Measurements from ENCODE around the gene PEX12. TPM values are rescaled to one million over a fixed set of nuclear protein-coding genes. Genes with fewer than 3 reads are reported as not detected.

The PEX12 gene
- total RNA-seq, 2 experiments from 2014 or later, result 5.1 to 5.6 TPM

DNA sequence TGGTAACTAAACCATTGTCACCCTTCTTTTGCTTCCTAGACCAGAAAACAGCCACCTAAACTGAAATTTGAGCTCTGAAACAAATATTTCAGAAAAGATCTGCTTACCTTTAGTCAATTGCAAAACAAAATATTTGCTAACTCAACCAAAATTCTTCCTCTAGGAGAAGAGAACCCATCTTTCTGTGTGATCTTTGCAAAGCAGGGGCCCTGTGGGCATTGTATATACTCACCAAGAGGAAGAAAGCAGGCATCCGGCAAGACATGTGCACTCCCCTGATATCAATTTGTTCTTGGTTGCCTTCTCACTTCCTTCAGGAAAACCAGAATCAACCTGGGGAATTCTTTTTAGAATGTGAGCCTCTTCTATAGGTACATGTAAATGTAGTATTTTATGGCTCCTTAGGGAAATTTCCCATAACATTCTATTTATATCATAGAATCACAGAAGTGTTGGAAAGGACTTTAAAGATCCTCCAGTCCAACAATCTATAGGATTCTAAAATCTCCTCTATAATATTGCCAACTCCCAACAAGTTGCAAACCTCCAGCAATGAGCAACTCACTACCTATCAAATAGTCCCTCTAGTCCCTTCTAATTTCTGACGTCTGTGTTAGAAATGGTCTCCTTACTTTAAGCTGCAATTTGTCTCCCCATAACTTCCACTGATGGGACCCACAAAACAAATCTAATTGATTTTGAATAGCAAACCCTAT is 18.7 kb downstream of the PEX12 start:
- ChIA-PET CTCF (interaction anchor here (1.2 to 1.7 kb wide), 2 partner anchors 71 to 205 kb away, joined by 3 to 5 read pairs; no protein-coding TSS in a partner anchor), POLR2A (interaction anchor here (1.0 kb wide), 1 partner anchor 19 kb away, joined by 3 read pairs; no protein-coding TSS in a partner anchor)
- TF ChIP-seq, protein P1, sequence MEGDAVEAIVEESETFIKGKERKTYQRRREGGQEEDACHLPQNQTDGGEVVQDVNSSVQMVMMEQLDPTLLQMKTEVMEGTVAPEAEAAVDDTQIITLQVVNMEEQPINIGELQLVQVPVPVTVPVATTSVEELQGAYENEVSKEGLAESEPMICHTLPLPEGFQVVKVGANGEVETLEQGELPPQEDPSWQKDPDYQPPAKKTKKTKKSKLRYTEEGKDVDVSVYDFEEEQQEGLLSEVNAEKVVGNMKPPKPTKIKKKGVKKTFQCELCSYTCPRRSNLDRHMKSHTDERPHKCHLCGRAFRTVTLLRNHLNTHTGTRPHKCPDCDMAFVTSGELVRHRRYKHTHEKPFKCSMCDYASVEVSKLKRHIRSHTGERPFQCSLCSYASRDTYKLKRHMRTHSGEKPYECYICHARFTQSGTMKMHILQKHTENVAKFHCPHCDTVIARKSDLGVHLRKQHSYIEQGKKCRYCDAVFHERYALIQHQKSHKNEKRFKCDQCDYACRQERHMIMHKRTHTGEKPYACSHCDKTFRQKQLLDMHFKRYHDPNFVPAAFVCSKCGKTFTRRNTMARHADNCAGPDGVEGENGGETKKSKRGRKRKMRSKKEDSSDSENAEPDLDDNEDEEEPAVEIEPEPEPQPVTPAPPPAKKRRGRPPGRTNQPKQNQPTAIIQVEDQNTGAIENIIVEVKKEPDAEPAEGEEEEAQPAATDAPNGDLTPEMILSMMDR (IDR thresholded peaks at IDR 0.05), result no peak
- intact Hi-C loops (cut with micrococcal nuclease), result no loop called here
- no peaks in the 10 kb centered on the region for H3K27me3 Mint-ChIP-seq
- no peak overlapping the region for H3K4me3 Mint-ChIP-seq
- H3K4me1 Mint-ChIP-seq (ENCODE audit: low read depth), result peaks cover 4% of the 10 kb centered on the region
- no peak for ATAC-seq
- H3K27ac Mint-ChIP-seq, result no peak overlapping the region
- no peaks in the 10 kb centered on the region for H3K36me3 Mint-ChIP-seq (ENCODE audit: low read depth)
- DNase-seq, result no peak
- H3K9me3 Mint-ChIP-seq, result no peaks in the 10 kb centered on the region

GRCh38 chr17:35557353-35557752 is 21.0 kb downstream of the PEX12 start:
- no peaks in the 10 kb centered on the region for H3K9me3 Mint-ChIP-seq
- intact Hi-C loops (cut with micrococcal nuclease), result no loop called here

GRCh38 chr17:35555691-35556090 is 22.7 kb downstream of the PEX12 start:
- ChIA-PET CTCF (interaction anchor here (0.9 to 2.0 kb wide), 2 partner anchors 11 to 58 kb away, joined by 3 to 6 read pairs; no protein-coding TSS in a partner anchor), POLR2A (no interaction called here)
- peak; percentile 42 for DNase-seq
- TF ChIP-seq, protein P1 (IDR thresholded peaks at IDR 0.05), result no peak
- Mint-ChIP-seq H3K4me1 (ENCODE audit: low read depth) (peaks cover 1% of the 10 kb centered on the region), H3K4me3 (no peak overlapping the region), H3K27me3 (no peaks in the 10 kb centered on the region), H3K27ac (no peak overlapping the region), H3K9me3 (no peaks in the 10 kb centered on the region), H3K36me3 (ENCODE audit: low read depth) (no peaks in the 10 kb centered on the region)
- no peak for ATAC-seq
- intact Hi-C loops (cut with micrococcal nuclease), result no loop called here

More at GRCh38 chr17:35557353-35557752, 21.0 kb downstream of the PEX12 start:
- ChIA-PET CTCF (no interaction called here), POLR2A (interaction anchor here (1.0 kb wide), 1 partner anchor 8 kb away, joined by 4 read pairs; no protein-coding TSS in a partner anchor)
- Mint-ChIP-seq H3K4me1 (ENCODE audit: low read depth) (peaks cover 4% of the 10 kb centered on the region), H3K36me3 (ENCODE audit: low read depth) (no peaks in the 10 kb centered on the region), H3K4me3 (no peak overlapping the region), H3K27me3 (no peaks in the 10 kb centered on the region), H3K27ac (no peak overlapping the region)
- ATAC-seq (no peak), DNase-seq (no peak)
- TF ChIP-seq, protein P1 (IDR thresholded peaks at IDR 0.05), result no peak

DNA sequence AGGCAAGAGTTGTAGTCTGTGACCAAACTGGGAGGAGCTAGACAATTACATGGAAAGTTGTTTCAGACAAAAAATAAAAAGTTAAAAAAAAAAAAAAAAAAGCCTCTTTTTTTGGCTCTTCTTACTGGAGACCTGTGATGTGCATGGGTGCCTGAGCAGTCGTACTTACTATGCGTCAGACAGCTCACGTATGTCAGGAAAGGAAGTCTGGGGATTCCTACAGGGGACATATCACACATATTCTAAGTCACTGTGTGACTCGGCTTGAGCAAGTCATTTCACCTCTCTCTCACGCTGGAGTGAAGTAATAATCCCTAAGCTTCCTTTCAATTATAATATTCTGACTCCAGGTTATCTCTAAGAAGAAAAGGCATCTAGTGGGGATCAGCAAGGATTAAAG is 23.7 kb downstream of the PEX12 start:
- Mint-ChIP-seq H3K27ac (no peak overlapping the region), H3K36me3 (ENCODE audit: low read depth) (no peaks in the 10 kb centered on the region), H3K4me3 (no peak overlapping the region), H3K27me3 (no peaks in the 10 kb centered on the region), H3K4me1 (ENCODE audit: low read depth) (peaks cover 2% of the 10 kb centered on the region), H3K9me3 (no peaks in the 10 kb centered on the region)
- intact Hi-C loops (cut with micrococcal nuclease), result no loop called here
- TF ChIP-seq, protein P1 (IDR thresholded peaks at IDR 0.05), result no peak
- peak; percentile 27 for DNase-seq
- ChIA-PET CTCF (interaction anchor here (0.7 to 2.0 kb wide), 4 partner anchors 15 to 196 kb away, joined by 3 to 6 read pairs (median 4); no protein-coding TSS in a partner anchor), POLR2A (interaction anchor here (1.2 kb wide), 1 partner anchor 15 kb away, joined by 3 read pairs; no protein-coding TSS in a partner anchor)
- peak; percentile 74 for ATAC-seq

- ChIA-PET CTCF (interaction anchor here (1.2 to 1.3 kb wide), 2 partner anchors 14 to 382 kb away, joined by 3 read pairs; no protein-coding TSS in a partner anchor), POLR2A (interaction anchor here (1.6 kb wide), 1 partner anchor 26 kb away, joined by 7 read pairs; the partner anchor contains the start of gene PEX12)
- TF ChIP-seq, protein P1 (IDR thresholded peaks at IDR 0.05), result no peak
- DNase-seq (no peak), ATAC-seq (no peak)
- Mint-ChIP-seq H3K4me3 (no peak overlapping the region), H3K27me3 (no peaks in the 10 kb centered on the region), H3K9me3 (no peaks in the 10 kb centered on the region), H3K4me1 (ENCODE audit: low read depth) (peaks cover 14% of the 10 kb centered on the region), H3K27ac (no peak overlapping the region), H3K36me3 (ENCODE audit: low read depth) (no peaks in the 10 kb centered on the region)
- intact Hi-C loops (cut with micrococcal nuclease), result no loop called here
Observed at GRCh38 chr17:35553310-35553709, 25.1 kb downstream of the PEX12 start.
